ENCODE results near the gene CCDC33.

CCDC33 gene

DNA sequence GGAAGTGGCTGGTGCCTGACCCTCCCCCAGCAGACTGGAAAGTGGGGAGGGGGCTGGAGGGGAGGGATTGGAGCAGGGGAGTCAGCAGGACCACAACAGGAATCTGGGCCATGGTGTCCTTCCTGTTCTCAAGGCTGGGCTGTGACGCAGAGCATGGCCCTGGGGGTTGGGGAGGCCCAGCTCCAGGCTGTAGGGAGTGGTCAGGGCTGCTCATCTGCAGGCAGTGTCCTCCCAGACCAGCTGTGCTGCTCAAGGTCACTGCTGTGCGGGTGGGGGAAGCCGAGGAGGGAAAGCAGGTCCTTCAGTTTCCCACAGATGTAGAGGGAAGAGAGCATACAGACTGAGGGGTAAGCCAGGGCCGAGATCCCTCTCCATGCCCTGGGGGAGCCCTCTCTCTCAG lies 90.6 kb downstream of the CCDC33 start:
- ATAC-seq (ENCODE audit: insufficient read depth, low read depth): no peak
- Histone ChIP-seq H3K4me3 (ENCODE audit: low read depth in 1 of 2, low read length in 2 of 2) (no peak overlapping the region), H3K27me3 (ENCODE audit: insufficient read depth, low read length, poor library complexity) (peaks cover 9% of the 10 kb centered on the region), H3K9ac (ENCODE audit: low read depth, low read length) (no peak overlapping the region), H3K4me2 (ENCODE audit: insufficient read depth, low read length) (no peak overlapping the region), H3K9me3 (ENCODE audit: insufficient read depth, low read length, severe bottlenecking) (no peaks in the 10 kb centered on the region), H3K79me2 (ENCODE audit: insufficient read depth, low read length) (no peaks in the 10 kb centered on the region), H4K20me1 (ENCODE audit: insufficient read depth, low read length) (no peaks in the 10 kb centered on the region), H3K36me3 (ENCODE audit: insufficient read depth, low read length) (no peaks in the 10 kb centered on the region), H2AFZ (ENCODE audit: low read depth, low read length) (no peak overlapping the region), H3K27ac (ENCODE audit: low read length) (no peak overlapping the region), H3K4me1 (ENCODE audit: insufficient read depth, low read length) (no peaks in the 10 kb centered on the region)
- DNase-seq: no peak
- no peak for TF ChIP-seq EZH2 (IDR thresholded peaks at IDR 0.05; ENCODE audit: borderline replicate concordance, low read depth, low read length, severe bottlenecking)
- TF ChIP-seq, protein P1, sequence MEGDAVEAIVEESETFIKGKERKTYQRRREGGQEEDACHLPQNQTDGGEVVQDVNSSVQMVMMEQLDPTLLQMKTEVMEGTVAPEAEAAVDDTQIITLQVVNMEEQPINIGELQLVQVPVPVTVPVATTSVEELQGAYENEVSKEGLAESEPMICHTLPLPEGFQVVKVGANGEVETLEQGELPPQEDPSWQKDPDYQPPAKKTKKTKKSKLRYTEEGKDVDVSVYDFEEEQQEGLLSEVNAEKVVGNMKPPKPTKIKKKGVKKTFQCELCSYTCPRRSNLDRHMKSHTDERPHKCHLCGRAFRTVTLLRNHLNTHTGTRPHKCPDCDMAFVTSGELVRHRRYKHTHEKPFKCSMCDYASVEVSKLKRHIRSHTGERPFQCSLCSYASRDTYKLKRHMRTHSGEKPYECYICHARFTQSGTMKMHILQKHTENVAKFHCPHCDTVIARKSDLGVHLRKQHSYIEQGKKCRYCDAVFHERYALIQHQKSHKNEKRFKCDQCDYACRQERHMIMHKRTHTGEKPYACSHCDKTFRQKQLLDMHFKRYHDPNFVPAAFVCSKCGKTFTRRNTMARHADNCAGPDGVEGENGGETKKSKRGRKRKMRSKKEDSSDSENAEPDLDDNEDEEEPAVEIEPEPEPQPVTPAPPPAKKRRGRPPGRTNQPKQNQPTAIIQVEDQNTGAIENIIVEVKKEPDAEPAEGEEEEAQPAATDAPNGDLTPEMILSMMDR (IDR thresholded peaks at IDR 0.05; ENCODE audit: borderline replicate concordance, extremely low read depth, low read length, poor library complexity, severe bottlenecking): no peak

DNA sequence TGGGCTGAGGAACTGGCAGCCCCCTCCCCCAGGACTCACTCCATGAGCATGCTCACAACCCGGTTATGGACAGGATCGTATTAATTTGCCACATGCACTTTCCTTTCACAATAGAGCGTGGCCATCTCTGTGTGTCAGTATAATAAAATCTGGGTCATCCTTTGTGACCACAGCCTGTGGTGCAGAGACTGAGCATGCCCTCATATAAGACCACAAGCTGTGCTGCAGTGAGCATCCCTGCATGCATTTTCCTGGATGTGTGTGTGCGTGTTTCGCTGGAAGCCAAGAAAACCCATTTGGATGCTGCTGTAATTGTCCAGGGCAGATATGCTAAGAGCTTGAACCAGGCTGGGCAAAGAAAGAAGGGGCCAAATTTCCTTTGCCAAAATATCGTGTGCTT lies 91.6 kb downstream of the CCDC33 start:
- no peak for ATAC-seq (ENCODE audit: insufficient read depth, low read depth)
- Histone ChIP-seq H3K4me1 (ENCODE audit: insufficient read depth, low read length) (no peaks in the 10 kb centered on the region), H3K27me3 (ENCODE audit: insufficient read depth, low read length, poor library complexity) (peaks cover 9% of the 10 kb centered on the region), H4K20me1 (ENCODE audit: insufficient read depth, low read length) (no peaks in the 10 kb centered on the region), H3K27ac (ENCODE audit: low read length) (no peak overlapping the region), H3K4me2 (ENCODE audit: insufficient read depth, low read length) (no peak overlapping the region), H3K9me3 (ENCODE audit: insufficient read depth, low read length, severe bottlenecking) (no peaks in the 10 kb centered on the region), H3K36me3 (ENCODE audit: insufficient read depth, low read length) (no peaks in the 10 kb centered on the region), H2AFZ (ENCODE audit: low read depth, low read length) (no peak overlapping the region), H3K9ac (ENCODE audit: low read depth, low read length) (no peak overlapping the region), H3K4me3 (ENCODE audit: low read depth in 1 of 2, low read length in 2 of 2) (no peak overlapping the region), H3K79me2 (ENCODE audit: insufficient read depth, low read length) (no peaks in the 10 kb centered on the region)
- no peak for TF ChIP-seq EZH2 (IDR thresholded peaks at IDR 0.05; ENCODE audit: borderline replicate concordance, low read depth, low read length, severe bottlenecking)
- TF ChIP-seq, protein P1 (IDR thresholded peaks at IDR 0.05; ENCODE audit: borderline replicate concordance, extremely low read depth, low read length, poor library complexity, severe bottlenecking): no peak
- no peak for DNase-seq

DNA sequence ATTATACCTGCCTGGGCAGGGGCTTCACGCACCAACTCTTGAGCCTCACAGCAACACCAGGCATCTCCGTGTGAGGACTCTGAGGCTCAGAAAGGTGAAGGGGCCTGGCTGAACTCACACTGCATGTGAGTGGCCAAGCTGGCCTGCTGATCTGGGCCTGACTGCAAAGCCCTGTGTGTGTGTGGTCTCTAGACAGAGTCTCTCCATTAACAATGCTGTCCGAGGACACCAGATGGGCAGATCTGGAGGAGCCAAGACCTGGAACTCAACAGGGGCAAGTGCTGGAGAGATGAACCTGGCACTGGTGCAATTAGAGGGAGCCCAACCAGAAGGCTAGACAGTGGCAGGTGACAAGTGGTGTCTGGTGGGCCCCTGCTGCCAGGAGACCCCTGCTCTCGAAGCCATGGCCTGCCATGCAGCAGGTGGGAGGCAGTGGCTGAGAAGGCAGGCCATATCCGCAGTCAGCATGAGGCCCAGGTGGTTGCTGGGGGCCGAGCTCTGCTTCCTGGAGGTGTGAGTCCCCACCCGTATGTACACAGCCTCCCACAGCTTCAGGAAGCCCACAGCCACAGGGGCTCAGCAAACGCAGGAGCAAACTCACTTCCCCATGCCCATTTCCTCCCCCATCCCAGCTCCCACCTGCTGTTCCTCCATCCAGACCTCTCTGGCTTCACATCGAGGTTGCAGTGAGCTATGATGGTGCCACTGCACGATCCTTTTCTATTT lies 92.4 kb downstream of the CCDC33 start:
- H3K4me2 ChIP-seq (ENCODE audit: insufficient read depth, low read length): no peak overlapping the region
- H3K9ac ChIP-seq (ENCODE audit: low read depth, low read length): no peak overlapping the region
- H3K27me3 ChIP-seq (ENCODE audit: insufficient read depth, low read length, poor library complexity): peaks cover 9% of the 10 kb centered on the region
- H3K27ac ChIP-seq (ENCODE audit: low read length): no peak overlapping the region
- ATAC-seq (ENCODE audit: insufficient read depth, low read depth) (no peak), DNase-seq (no peak)
- H4K20me1 ChIP-seq (ENCODE audit: insufficient read depth, low read length): no peaks in the 10 kb centered on the region
- H2AFZ ChIP-seq (ENCODE audit: low read depth, low read length): no peak overlapping the region
- TF ChIP-seq EZH2 (IDR thresholded peaks at IDR 0.05; ENCODE audit: borderline replicate concordance, low read depth, low read length, severe bottlenecking): no peak
- TF ChIP-seq, protein P1 (IDR thresholded peaks at IDR 0.05; ENCODE audit: borderline replicate concordance, extremely low read depth, low read length, poor library complexity, severe bottlenecking): no peak
- H3K4me1 ChIP-seq (ENCODE audit: insufficient read depth, low read length): no peaks in the 10 kb centered on the region
- H3K36me3 ChIP-seq (ENCODE audit: insufficient read depth, low read length): no peaks in the 10 kb centered on the region
- H3K4me3 ChIP-seq (ENCODE audit: low read depth in 1 of 2, low read length in 2 of 2): no peak overlapping the region
- H3K9me3 ChIP-seq (ENCODE audit: insufficient read depth, low read length, severe bottlenecking): no peaks in the 10 kb centered on the region
- no peaks in the 10 kb centered on the region for H3K79me2 ChIP-seq (ENCODE audit: insufficient read depth, low read length)

Measured in DND-41 (cell line).